Heart right ventricle (tissue), 16 donors: ENCODE results near the gene DSE. TPM values are rescaled to one million over a fixed set of nuclear protein-coding genes. Genes with fewer than 3 reads are reported as not detected.

Source experiments
- ATAC-seq, 8 donors: fragments of 200-7000 bp; cut with Tn5 transposase; one replicate each; pipeline ENCODE4 v1.9.1; 2020; ENCODE audit warnings: mild to moderate bottlenecking in 8 of 8, moderate library complexity in 8 of 8, moderate number of reproducible peaks in 1 of 8
- DNase-seq, 2 donors: peaks; one replicate each; pipeline ENCODE4 v3.0.0-alpha.2; 2020
- H3K27ac ChIP-seq, 10 donors: fragments of 200-600 bp; sonication (generic) in 2 of 10; one replicate each; pipeline versions ENCODE4 v1.5.0 to v1.8.0; 2020 to 2022; ENCODE audit warnings: mild to moderate bottlenecking in 3 of 10
- H3K27me3 ChIP-seq, 7 donors: fragments of 200-600 bp; one replicate each; pipeline ENCODE4 v1.8.0; 2021 to 2022; ENCODE audit warnings: mild to moderate bottlenecking in 2 of 7
- H3K36me3 ChIP-seq, 9 donors: fragments of 200-600 bp; sonication (generic) in 1 of 9; one replicate each; pipeline versions ENCODE4 v1.5.0 to v1.8.0; 2020 to 2022; ENCODE audit warnings: mild to moderate bottlenecking in 2 of 9
- H3K4me1 ChIP-seq, 9 donors: fragments of 200-600 bp; sonication (generic) in 1 of 9; one replicate each; pipeline versions ENCODE4 v1.5.0 to v1.8.0; 2020 to 2022; ENCODE audit warnings: mild to moderate bottlenecking in 4 of 9
- H3K4me3 ChIP-seq, 10 donors: fragments of 200-600 bp; sonication (generic) in 2 of 10; one replicate each; pipeline versions ENCODE4 v1.5.0 to v1.8.0; 2020 to 2022; ENCODE audit warnings: mild to moderate bottlenecking in 7 of 10, moderate library complexity in 2 of 10
- H3K9me3 ChIP-seq, 11 donors: fragments of 200-600 bp in 10 of 11; sonication (generic) in 2 of 11; one replicate each; pipeline versions ENCODE4 v1.5.0 to v1.8.0; 2013 to 2022; ENCODE audit warnings: mild to moderate bottlenecking in 2 of 11, control low read depth in 1 of 11, moderate library complexity in 1 of 11
- CTCF ChIP-seq, 9 donors: fragments of 200-600 bp; sonication (generic) in 2 of 9; IDR thresholded peaks; one replicate each; pipeline versions ENCODE4 v1.5.0 to v1.8.0; 2021 to 2022; ENCODE audit warnings: antibody characterized with exemption in 9 of 9, mild to moderate bottlenecking in 5 of 9, moderate library complexity in 1 of 9
- WGBS, 2 donors: extraction: QIAGEN DNeasy Blood & Tissue Kit; methylation state at CpG; one replicate each; pipeline ENCODE4 v1.1.7; 2013; ENCODE audit warnings: inconsistent platforms in 1 of 2; 5-methylcytosine and 5-hydroxymethylcytosine counted together
- intact Hi-C, 10 donors: fragments of 100-400 bp; cut with DNase I; formaldehyde crosslinking; loops; one replicate each; pipeline versions ENCODE4 v1.11.1 to v1.14.2; 2022
- polyA plus RNA-seq, 2 donors: library from polyadenylated mRNA; stranded (reverse); fragments of 200-250 nt; gene quantifications; one replicate each; pipeline ENCODE4 v1.2.3, GENCODE V29; 2013
- total RNA-seq, 10 donors: library from RNA; stranded (reverse); fragmentation: NEBNext Ultra II Directional in 3 of 10; extraction: Animal tissue kit (Norgen Biotek cat#: 25700) in 3 of 10; gene quantifications; one replicate each; pipeline versions ENCODE4 v1.2.1 to v1.2.4, GENCODE V29; 2021 to 2023
- donor health status: Arrhythmogenic right ventricular cardiomyopathy.
- donor health status: ischemic (EF 13 %, LVEDD 7.1; RV severe dilation, severe dysfunction).
- donor health status: healthy with polysubstance abuse.
- donor health status: DM: no; HTN: yes; CAD: no.
- donor health status: DM: no; HTN: no; CAD: no.
- donor health status: ischemic (EF 25% LVEDD 6.9; RV normal size, moderate dysfunction).
- donor health status: ischemic (EF 25% LVEDD 5.7; RV mildly dilated, moderate dysfunction).
- donor health status: healthy.
- donor health status: DM: yes; HTN: yes; CAD: no.
- donor health status: Ischemic cardiomyopathy.
- donor health status: ischemic (EF 35%, LVEDD 5.7; RV mildly dilated, moderate dysfunction).
- donor health status: nonischemic (EF 11% LVEDD 7.7; RV severe dilation, severe dysfunction).
- donor health status: DM: yes; HTN: yes; CAD: no.
- donor health status: PGD.
- donor health status: ischemic (EF 29% LVEDD 5.4; RV normal size, mild dysfunction).
- donor health status: nonischemic (EF 23%, LVEDD 6.1; RV moderate dilation, normal function).

DSE gene
- total and polyA plus RNA-seq, 12 donors: 3.8 to 25.4 (median 11.3) TPM

- DNase-seq (no peak), ATAC-seq (no peak)
- Histone ChIP-seq H3K27me3 (no peaks in the 10 kb centered on the region), H3K9me3 (no peaks in the 10 kb centered on the region), H3K36me3 (peaks cover 0 to 46% (median 0%) of the 10 kb centered on the region in 9 donors), H3K27ac (no peak overlapping the region), H3K4me1 (peaks cover 0 to 16% (median 3%) of the 10 kb centered on the region in 9 donors), H3K4me3 (no peak overlapping the region)
- intact Hi-C loops: loop anchor here in 1 of 10 donors (10.0 kb wide), 1 partner anchor 133 kb away; no protein-coding TSS in a partner anchor
- no peak for TF ChIP-seq CTCF (IDR thresholded peaks at IDR 0.05)
Measured at GRCh38 chr6:116437656-116438055, 66.9 kb downstream of the DSE start.

- intact Hi-C loops: loop anchor here in 1 of 10 donors (10.0 kb wide), 1 partner anchor 134 kb away; no protein-coding TSS in a partner anchor
- Histone ChIP-seq H3K36me3 (peaks cover 0 to 34% (median 0%) of the 10 kb centered on the region in 9 donors), H3K4me1 (peaks cover 0 to 16% (median 5%) of the 10 kb centered on the region in 9 donors), H3K27ac (no peak overlapping the region), H3K9me3 (no peaks in the 10 kb centered on the region), H3K4me3 (no peak overlapping the region), H3K27me3 (no peaks in the 10 kb centered on the region)
- no peak for TF ChIP-seq CTCF (IDR thresholded peaks at IDR 0.05)
- ATAC-seq (no peak), DNase-seq (no peak)
- WGBS, 2 donors: 51 to 62% methylated on average over 6 of the region's 6 CpGs
Measured at GRCh38 chr6:116438590-116439448, 68.1 kb downstream of the DSE start.

GRCh38 chr6:116439522-116440051, 68.8 kb downstream of the DSE start:
- Histone ChIP-seq H3K4me3 (no peak overlapping the region), H3K27me3 (no peaks in the 10 kb centered on the region), H3K36me3 (peaks cover 0 to 27% (median 0%) of the 10 kb centered on the region in 9 donors), H3K27ac (no peak overlapping the region), H3K9me3 (no peaks in the 10 kb centered on the region), H3K4me1 (peaks cover 0 to 19% (median 5%) of the 10 kb centered on the region in 9 donors)
- 82 to 83% methylated on average over 1 of the region's 1 CpG for WGBS, 2 donors
- DNase-seq: no peak
- TF ChIP-seq CTCF (IDR thresholded peaks at IDR 0.05): no peak
- ATAC-seq: no peak
- intact Hi-C loops: loop anchor here in 7 of 10 donors (5.0 to 10.0 kb wide), 5 partner anchors 93 to 155 kb away; no protein-coding TSS in a partner anchor

GRCh38 chr6:116443105-116443504, 72.4 kb downstream of the DSE start:
- Histone ChIP-seq H3K9me3 (no peaks in the 10 kb centered on the region), H3K4me1 (peaks cover 0 to 52% (median 0%) of the 10 kb centered on the region in 9 donors), H3K36me3 (no peaks in the 10 kb centered on the region), H3K27me3 (no peaks in the 10 kb centered on the region), H3K4me3 (no peak overlapping the region), H3K27ac (peak overlapping the region in 1 of 10 donors; percentile 9)
- 92 to 95% methylated on average over 2 of the region's 2 CpGs for WGBS, 2 donors
- intact Hi-C loops: loop anchor here in 6 of 10 donors (5.0 to 10.0 kb wide), 4 partner anchors 89 to 158 kb away; no protein-coding TSS in a partner anchor
- no peak for DNase-seq
- no peak for TF ChIP-seq CTCF (IDR thresholded peaks at IDR 0.05)
- no peak for ATAC-seq
